Activated CD4-positive, alpha-beta T cell treated with anti-CD3 and anti-CD28 coated beads, Interleukin-10, Interleukin-2, amounts not matched to agents 100 ng/mL and 50 ng/mL, durations not matched to agents 16 hours and 8 hours (primary cell): ENCODE data around the gene BEND6.

Source experiments
- DNase-seq: peaks from one replicate; pipeline ENCODE4 v3.0.0-alpha.2; 2020

The BEND6 gene

GRCh38 chr6:56944661-56945060 lies 10.2 kb upstream of the BEND6 start:
- DNase-seq: no peak

- no peak for DNase-seq
Measured at GRCh38 chr6:56946368-56946767, 8.5 kb upstream of the BEND6 start.

- DNase-seq: no peak
Measured at GRCh38 chr6:56947924-56948323, 7.0 kb upstream of the BEND6 start.

- DNase-seq: no peak
Measured at GRCh38 chr6:56949265-56949664, 5.6 kb upstream of the BEND6 start.

- no peak for DNase-seq
Measured at GRCh38 chr6:56949925-56950495, 4.9 kb upstream of the BEND6 start.

GRCh38 chr6:56951049-56951831 lies 3.7 kb upstream of the BEND6 start:
- DNase-seq: peak; percentile 57

- peak; percentile 59 for DNase-seq
Measured at GRCh38 chr6:56953597-56954402, 1.1 kb upstream of the BEND6 start.

- DNase-seq: peak; percentile 87
Measured at GRCh38 chr6:56955171-56956155, 556 bp downstream of the BEND6 start.

GRCh38 chr6:56956491-56956890 lies 1.6 kb downstream of the BEND6 start:
- no peak for DNase-seq

- DNase-seq: no peak
Measured at GRCh38 chr6:56957856-56958255, 2.9 kb downstream of the BEND6 start.

- DNase-seq: no peak
Measured at GRCh38 chr6:56958481-56958880, 3.6 kb downstream of the BEND6 start.

- no peak for DNase-seq
Measured at GRCh38 chr6:56959094-56959493, 4.2 kb downstream of the BEND6 start.

GRCh38 chr6:56959938-56960337 lies 5.0 kb downstream of the BEND6 start:
- DNase-seq: no peak

- peak; percentile 4 for DNase-seq
Measured at GRCh38 chr6:56961151-56961550, 6.2 kb downstream of the BEND6 start.

GRCh38 chr6:56962441-56962840 lies 7.5 kb downstream of the BEND6 start:
- no peak for DNase-seq

GRCh38 chr6:56963043-56963442 lies 8.1 kb downstream of the BEND6 start:
- DNase-seq: no peak

GRCh38 chr6:56963793-56964192 lies 8.9 kb downstream of the BEND6 start:
- no peak for DNase-seq

GRCh38 chr6:56965126-56965525 lies 10.2 kb downstream of the BEND6 start:
- no peak for DNase-seq

GRCh38 chr6:56970849-56971248 lies 15.9 kb downstream of the BEND6 start:
- DNase-seq: no peak

GRCh38 chr6:56977192-56977591 lies 22.3 kb downstream of the BEND6 start:
- DNase-seq: no peak

GRCh38 chr6:56978530-56978929 lies 23.6 kb downstream of the BEND6 start:
- no peak for DNase-seq

GRCh38 chr6:56984361-56984760 lies 29.5 kb downstream of the BEND6 start:
- no peak for DNase-seq

GRCh38 chr6:56984884-56985283 lies 30.0 kb downstream of the BEND6 start:
- DNase-seq: no peak
